HG03095 (cell line): Measurements from ENCODE around the gene GRM5.

Experiments
- ATAC-seq: cut with Tn5 transposase; IDR thresholded peaks from one replicate; pipeline ENCODE4 v1.9.1; 2021; ENCODE audit warnings: moderate library complexity; ENCODE audit not compliant: unreplicated experiment

GRM5 gene

GRCh38 chr11:88454881-88455280 is 610.9 kb downstream of the GRM5 start:
- ATAC-seq, result no peak
